Testis (tissue), 3 donors: ENCODE results near the gene GLT1D1. TPM values are rescaled to one million over a fixed set of nuclear protein-coding genes. Genes with fewer than 3 reads are reported as not detected.

Source experiments
- DNase-seq: peaks from one replicate; pipeline ENCODE4 v3.0.0-alpha.2; 2019
- H3K27ac ChIP-seq, 2 donors: fragments of 200-600 bp; sonication (generic); one replicate each; pipeline ENCODE4 v1.5.1; 2019
- H3K27me3 ChIP-seq: fragments of 200-600 bp; sonication (generic); one replicate; pipeline ENCODE4 v1.5.1; 2019
- H3K36me3 ChIP-seq: fragments of 200-600 bp; sonication (generic); one replicate; pipeline ENCODE4 v1.5.1; 2017; ENCODE audit warnings: low read depth; ENCODE audit errors: missing control alignments
- H3K4me1 ChIP-seq: fragments of 200-600 bp; sonication (generic); one replicate; pipeline ENCODE4 v1.5.1; 2019
- H3K4me3 ChIP-seq, 2 donors: fragments of 200-600 bp; sonication (generic); one replicate each; pipeline ENCODE4 v1.5.1; 2017 to 2019
- H3K9me3 ChIP-seq: fragments of 200-600 bp; sonication (generic); one replicate; pipeline ENCODE4 v1.5.1; 2017
- POLR2A ChIP-seq: fragments of 450-650 bp; IDR thresholded peaks from one replicate; pipeline ENCODE4 v1.6.1; 2017; ENCODE audit warnings: antibody characterized with exemption, mild to moderate bottlenecking, moderate library complexity
- WGBS, 2 donors: methylation state at CpG; one replicate each; pipeline ENCODE4 v1.1.5; 2018; 5-methylcytosine and 5-hydroxymethylcytosine counted together
- intact Hi-C: fragments of 100-400 bp; cut with DNase I; formaldehyde crosslinking; loops from one replicate; pipeline ENCODE4 v1.15.1; 2023; ENCODE audit warnings: low total_unique reads
- polyA plus RNA-seq: library from polyadenylated mRNA; stranded (reverse); fragments of 350-450 nt; fragmentation: Illumina TruSeq; extraction: RNeasy Lipid Tissue Mini Kit (QIAGEN cat#74804); gene quantifications from one replicate; pipeline ENCODE4 v1.2.3, GENCODE V29; 2014; ENCODE audit warnings: low read depth, low replicate concordance; ENCODE audit not compliant: insufficient read depth
- total RNA-seq, 2 donors: library from RNA; depleted of rRNA; stranded (reverse); fragments of >200 nt; gene quantifications; one replicate each; pipeline ENCODE4 v1.2.3, GENCODE V29; 2016
- TF ChIP-seq, protein P1 (sequence below), 3 experiments: fragments of 450-650 bp in 2 of 3; fragments of 200-600 bp in 1 of 3; sonication (generic) in 1 of 3; IDR thresholded peaks; one replicate each; pipeline ENCODE4 v1.5.1; 2016 to 2019; ENCODE audit warnings: antibody characterized with exemption in 3 of 3, mild to moderate bottlenecking in 2 of 3, moderate library complexity in 1 of 3

GLT1D1 gene
- total and polyA plus RNA-seq, 3 donors from 2014 or later = 10.0 to 42.3 (median 18.0) TPM

DNA sequence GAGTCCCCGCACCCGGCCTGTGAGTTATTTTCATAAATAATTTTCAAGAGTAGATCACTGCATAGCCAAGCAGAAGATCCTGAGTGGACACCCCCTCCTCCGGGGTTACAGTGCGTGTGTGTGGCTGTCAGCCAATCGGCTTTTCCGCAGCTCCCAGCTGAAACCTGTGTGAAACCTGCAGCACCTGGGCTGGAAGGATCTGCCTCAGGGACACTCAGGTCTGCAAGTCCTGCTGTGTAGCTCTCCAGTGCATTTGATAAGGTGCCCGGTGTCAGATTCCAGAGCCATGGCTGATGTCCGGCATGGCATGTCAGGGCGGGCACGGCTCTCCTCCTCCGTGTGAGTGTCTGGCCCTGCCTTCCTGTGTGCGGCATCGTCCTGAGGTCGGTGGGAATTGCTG lies 124.8 kb downstream of the GLT1D1 start:
- TF ChIP-seq, protein P1, sequence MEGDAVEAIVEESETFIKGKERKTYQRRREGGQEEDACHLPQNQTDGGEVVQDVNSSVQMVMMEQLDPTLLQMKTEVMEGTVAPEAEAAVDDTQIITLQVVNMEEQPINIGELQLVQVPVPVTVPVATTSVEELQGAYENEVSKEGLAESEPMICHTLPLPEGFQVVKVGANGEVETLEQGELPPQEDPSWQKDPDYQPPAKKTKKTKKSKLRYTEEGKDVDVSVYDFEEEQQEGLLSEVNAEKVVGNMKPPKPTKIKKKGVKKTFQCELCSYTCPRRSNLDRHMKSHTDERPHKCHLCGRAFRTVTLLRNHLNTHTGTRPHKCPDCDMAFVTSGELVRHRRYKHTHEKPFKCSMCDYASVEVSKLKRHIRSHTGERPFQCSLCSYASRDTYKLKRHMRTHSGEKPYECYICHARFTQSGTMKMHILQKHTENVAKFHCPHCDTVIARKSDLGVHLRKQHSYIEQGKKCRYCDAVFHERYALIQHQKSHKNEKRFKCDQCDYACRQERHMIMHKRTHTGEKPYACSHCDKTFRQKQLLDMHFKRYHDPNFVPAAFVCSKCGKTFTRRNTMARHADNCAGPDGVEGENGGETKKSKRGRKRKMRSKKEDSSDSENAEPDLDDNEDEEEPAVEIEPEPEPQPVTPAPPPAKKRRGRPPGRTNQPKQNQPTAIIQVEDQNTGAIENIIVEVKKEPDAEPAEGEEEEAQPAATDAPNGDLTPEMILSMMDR (IDR thresholded peaks at IDR 0.05) = no peak
- TF ChIP-seq POLR2A = no peak
- WGBS, 2 donors = 73 to 81% methylated on average over 10 to 14 of the region's 14 CpGs
- H3K27ac ChIP-seq = no peak overlapping the region
- DNase-seq = no peak
- no peak overlapping the region for H3K4me3 ChIP-seq
- H3K9me3 ChIP-seq = no peaks in the 10 kb centered on the region
- no peaks in the 10 kb centered on the region for H3K27me3 ChIP-seq
- no peaks in the 10 kb centered on the region for H3K4me1 ChIP-seq
- intact Hi-C loops = no loop called here
- H3K36me3 ChIP-seq = no peaks in the 10 kb centered on the region

DNA sequence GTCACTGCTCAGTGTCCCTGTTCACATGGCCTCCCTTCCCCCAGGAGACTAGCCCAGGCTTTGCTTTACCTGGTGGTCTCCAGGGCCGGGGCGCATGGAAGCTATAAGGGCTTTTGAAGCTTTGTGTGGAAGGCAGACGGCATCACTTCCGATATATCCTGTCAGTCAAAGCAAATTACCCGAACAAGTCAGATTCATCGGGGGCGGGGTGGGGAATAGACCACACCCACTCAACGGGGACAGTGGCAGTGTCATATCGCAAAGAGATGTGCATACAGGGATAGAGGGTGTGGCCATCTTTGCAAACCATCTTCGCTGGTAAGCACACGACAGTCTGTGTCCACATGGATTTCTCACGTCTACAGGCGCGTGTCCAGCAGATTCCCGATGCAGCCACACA lies 127.3 kb downstream of the GLT1D1 start:
- no peak overlapping the region for H3K4me3 ChIP-seq
- no peak overlapping the region for H3K27ac ChIP-seq
- 88 to 91% methylated on average over 15 of the region's 15 CpGs for WGBS, 2 donors
- no peak for DNase-seq
- no peaks in the 10 kb centered on the region for H3K36me3 ChIP-seq
- H3K4me1 ChIP-seq = no peaks in the 10 kb centered on the region
- intact Hi-C loops = no loop called here
- H3K9me3 ChIP-seq = no peaks in the 10 kb centered on the region
- no peaks in the 10 kb centered on the region for H3K27me3 ChIP-seq
- TF ChIP-seq, protein P1 (IDR thresholded peaks at IDR 0.05) = no peak
- TF ChIP-seq POLR2A = no peak

DNA sequence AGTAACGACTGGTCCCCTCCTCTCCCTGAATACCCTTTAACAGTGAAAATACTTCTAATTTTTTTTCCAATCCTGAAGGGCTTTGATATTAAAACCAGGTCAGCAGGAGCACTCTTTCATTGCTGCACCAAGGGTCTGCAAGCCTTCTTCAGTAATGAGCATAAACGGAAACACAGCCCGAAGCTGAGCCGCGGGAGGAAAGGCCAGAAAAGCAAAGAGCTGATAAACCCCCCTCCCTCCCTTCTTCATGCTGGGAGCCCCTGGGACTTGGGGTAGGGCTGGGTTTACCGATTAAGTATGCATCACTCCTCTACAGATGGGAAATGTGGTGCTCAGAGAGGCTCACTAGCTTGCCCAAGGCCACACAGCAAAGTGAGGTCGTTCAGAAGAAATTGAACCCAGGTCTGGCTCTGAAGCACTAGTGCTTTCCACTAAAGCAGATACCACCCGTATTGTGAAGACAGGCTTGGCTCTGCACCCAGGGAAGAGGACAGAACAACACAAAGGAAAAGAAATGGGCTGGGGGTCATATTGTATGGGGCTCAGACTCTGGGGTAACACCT lies 128.8 kb downstream of the GLT1D1 start:
- DNase-seq = no peak
- 41 to 47% methylated on average over 8 of the region's 8 CpGs for WGBS, 2 donors
- intact Hi-C loops = no loop called here
- Histone ChIP-seq H3K27me3 (no peaks in the 10 kb centered on the region), H3K9me3 (no peaks in the 10 kb centered on the region), H3K36me3 (no peaks in the 10 kb centered on the region), H3K27ac (no peak overlapping the region), H3K4me1 (no peaks in the 10 kb centered on the region), H3K4me3 (no peak overlapping the region)
- no peak for TF ChIP-seq POLR2A
- TF ChIP-seq, protein P1 (IDR thresholded peaks at IDR 0.05) = no peak

DNA sequence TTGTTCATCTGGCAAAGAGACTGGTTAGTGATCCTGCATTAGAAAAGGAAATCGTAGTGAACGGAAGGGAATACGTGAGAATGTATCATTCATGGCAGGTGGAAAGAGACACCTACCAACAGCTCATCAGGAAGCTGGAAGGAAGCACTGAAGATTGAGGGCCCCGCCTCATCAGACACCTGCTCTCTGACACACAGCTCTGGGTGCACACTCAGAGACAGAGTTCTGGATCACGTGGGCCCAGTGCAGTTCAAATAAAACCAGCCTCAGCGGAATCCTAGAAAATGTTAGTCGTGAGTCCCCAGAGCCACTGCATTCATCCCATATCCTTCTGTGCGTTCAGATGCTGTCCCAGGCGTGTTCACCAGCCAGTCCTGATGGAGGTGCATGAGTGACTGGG lies 129.7 kb downstream of the GLT1D1 start:
- no peak overlapping the region for H3K4me3 ChIP-seq
- DNase-seq = no peak
- H3K27ac ChIP-seq = no peak overlapping the region
- no peak for TF ChIP-seq POLR2A
- TF ChIP-seq, protein P1 (IDR thresholded peaks at IDR 0.05) = no peak
- no peaks in the 10 kb centered on the region for H3K36me3 ChIP-seq
- 80 to 89% methylated on average over 9 of the region's 9 CpGs for WGBS, 2 donors
- no peaks in the 10 kb centered on the region for H3K27me3 ChIP-seq
- intact Hi-C loops = no loop called here
- H3K4me1 ChIP-seq = no peaks in the 10 kb centered on the region
- H3K9me3 ChIP-seq = no peaks in the 10 kb centered on the region

DNA sequence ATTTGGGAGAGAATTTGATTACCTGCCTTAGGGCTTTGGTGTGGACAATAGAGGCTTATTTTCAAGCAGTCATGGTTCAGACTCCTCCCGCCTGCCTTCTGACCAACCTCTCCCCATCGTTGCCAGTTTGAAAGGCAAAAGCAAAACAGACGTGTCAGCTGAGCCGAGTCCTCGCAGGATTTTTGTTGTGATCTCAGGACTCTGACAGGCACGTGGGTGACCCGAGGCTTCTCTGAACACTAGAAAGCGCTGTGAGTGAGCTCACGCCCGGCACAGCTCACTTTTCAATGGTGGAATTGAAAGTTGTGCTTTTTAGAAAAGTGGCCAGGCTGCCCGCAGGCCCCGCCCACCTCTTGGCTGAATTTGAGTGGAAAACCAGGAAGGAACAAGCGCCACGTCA lies 130.1 kb downstream of the GLT1D1 start:
- Histone ChIP-seq H3K36me3 (no peaks in the 10 kb centered on the region), H3K4me1 (no peaks in the 10 kb centered on the region), H3K27ac (no peak overlapping the region), H3K27me3 (no peaks in the 10 kb centered on the region), H3K4me3 (no peak overlapping the region), H3K9me3 (no peaks in the 10 kb centered on the region)
- WGBS, 2 donors = 63 to 78% methylated on average over 14 of the region's 14 CpGs
- no peak for DNase-seq
- intact Hi-C loops = no loop called here
- TF ChIP-seq, protein P1 (IDR thresholded peaks at IDR 0.05) = no peak
- TF ChIP-seq POLR2A = no peak
